GM13977 (cell line): ENCODE results near the gene OCIAD1.
A peak's percentile ranks its signal among the peaks of the same experiment; 100 is the strongest.

Experiments
- DNase-seq: peaks from one replicate; pipeline ENCODE4 v3.0.0; 2012; ENCODE audit warnings: low spot score
- in situ Hi-C: fragments of 300-500 bp; cut with MboI; formaldehyde crosslinking; loops from one replicate; pipeline ENCODE4 v1.12.0; 2022; ENCODE audit warnings: low sequenced_read_pairs, low pct_unique_long_range_greater_than_20kb, mixed read lengths, inconsistent platforms; ENCODE audit not compliant: unreplicated experiment
- TF ChIP-seq, protein P1 (sequence below): IDR thresholded peaks from 2 replicates; pipeline ENCODE4 v1.5.1; 2012; ENCODE audit warnings: mild to moderate bottlenecking, control low read depth; ENCODE audit not compliant: insufficient read depth; ENCODE audit errors: extremely low read depth, missing control alignments

The OCIAD1 gene

DNA sequence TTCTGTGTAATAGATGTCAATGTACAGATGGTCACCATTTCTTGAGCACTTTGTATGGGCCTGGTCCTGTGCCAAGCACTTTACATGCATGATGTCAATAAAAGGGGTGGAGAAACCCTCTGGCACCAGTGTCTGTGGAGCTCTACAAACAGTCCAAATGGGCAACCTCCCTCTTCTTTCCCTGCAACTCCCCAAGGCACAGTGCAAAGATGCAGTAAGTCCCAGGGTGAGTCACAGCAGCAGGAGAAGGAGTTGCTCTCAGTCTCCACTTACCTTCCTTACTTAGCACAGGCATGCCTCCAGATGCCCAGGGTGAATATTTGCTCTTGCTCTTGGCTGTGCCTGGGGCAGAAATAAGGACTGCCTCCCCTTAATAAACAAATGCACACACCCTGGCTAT is 71.4 kb downstream of the OCIAD1 start:
- in situ Hi-C loops = no loop called here
- TF ChIP-seq, protein P1, sequence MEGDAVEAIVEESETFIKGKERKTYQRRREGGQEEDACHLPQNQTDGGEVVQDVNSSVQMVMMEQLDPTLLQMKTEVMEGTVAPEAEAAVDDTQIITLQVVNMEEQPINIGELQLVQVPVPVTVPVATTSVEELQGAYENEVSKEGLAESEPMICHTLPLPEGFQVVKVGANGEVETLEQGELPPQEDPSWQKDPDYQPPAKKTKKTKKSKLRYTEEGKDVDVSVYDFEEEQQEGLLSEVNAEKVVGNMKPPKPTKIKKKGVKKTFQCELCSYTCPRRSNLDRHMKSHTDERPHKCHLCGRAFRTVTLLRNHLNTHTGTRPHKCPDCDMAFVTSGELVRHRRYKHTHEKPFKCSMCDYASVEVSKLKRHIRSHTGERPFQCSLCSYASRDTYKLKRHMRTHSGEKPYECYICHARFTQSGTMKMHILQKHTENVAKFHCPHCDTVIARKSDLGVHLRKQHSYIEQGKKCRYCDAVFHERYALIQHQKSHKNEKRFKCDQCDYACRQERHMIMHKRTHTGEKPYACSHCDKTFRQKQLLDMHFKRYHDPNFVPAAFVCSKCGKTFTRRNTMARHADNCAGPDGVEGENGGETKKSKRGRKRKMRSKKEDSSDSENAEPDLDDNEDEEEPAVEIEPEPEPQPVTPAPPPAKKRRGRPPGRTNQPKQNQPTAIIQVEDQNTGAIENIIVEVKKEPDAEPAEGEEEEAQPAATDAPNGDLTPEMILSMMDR = no peak
- DNase-seq = no peak

DNA sequence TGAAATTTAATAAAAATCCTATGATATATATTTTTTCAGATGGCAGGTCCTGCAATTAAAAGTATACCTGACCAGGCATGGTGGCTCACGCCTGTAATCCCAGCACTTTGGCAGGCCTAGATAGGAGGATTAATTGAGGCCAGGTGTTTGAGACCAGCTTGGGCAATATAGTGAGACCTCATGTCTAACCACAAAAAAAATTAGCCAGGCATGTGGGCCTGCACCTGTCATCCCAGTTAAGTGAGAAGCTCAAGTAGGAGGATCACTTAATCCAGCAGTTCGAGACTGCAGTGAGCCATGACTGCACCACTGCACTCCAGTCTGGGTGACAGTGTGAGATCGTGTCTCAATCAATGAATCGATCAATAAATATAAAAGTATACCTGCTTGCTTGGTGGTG is 73.2 kb downstream of the OCIAD1 start:
- in situ Hi-C loops = no loop called here
- TF ChIP-seq, protein P1 = no peak

DNA sequence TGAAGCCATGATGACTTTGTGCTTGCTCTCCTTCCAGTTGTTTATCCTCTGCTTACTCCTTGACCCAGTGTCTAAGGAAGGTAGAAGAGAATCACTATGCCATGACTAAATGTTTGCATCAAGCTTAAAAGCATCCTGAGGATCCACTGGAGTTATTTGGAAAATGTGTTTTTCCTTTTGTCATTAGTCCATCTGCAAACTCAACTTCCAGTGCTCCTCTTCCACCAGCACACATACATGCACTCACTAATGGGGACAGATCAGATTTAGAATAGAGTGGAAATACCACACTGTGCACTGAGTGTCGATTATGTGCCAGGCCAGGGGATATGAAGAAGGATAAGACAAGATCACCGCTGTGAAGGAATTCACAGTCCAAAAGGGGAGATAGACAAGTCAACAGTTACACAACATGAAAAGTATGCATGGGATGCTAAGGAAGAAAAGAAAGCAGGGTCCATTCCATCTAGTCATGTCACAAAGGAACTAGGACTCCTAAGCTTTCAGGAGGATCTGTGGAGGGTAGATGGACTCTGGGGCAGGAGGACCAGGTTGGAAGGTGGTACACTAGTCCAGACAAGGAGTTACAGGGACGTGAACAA is 73.8 kb downstream of the OCIAD1 start:
- TF ChIP-seq, protein P1 = no peak
- no peak for DNase-seq
- in situ Hi-C loops = no loop called here

More for the DNA sequence above, 73.2 kb downstream of the OCIAD1 start:
- DNase-seq = no peak

DNA sequence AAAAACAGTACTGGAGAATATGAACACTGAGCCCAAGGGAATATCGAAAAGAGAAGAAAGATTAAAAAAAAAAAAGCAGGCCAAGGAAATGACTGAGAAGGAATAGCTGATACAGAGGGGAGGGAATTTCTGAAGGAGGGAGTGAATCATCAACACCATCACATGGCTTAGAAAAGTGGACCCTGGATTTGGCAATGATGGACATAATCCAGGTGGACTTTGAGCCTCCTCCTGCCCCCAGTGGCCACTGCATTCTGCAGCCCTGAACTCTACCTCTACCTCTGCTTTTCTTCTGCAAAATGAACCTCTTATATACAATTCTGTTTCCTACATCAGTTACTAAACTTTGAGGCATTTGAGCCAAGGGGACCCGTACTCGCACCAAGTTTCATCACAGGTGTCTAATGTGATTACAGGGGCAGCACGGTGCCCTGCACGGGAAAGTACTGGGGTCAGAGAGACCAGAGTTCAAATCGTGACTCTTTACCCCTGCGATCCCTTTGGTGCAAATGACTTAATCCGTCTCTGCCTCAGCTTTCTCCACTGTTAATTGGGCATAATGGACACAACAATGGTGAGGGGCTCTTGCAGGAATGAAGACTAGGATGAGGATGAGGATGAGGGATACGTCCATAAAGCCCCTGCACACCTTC is 74.6 kb downstream of the OCIAD1 start:
- no peak for DNase-seq
- TF ChIP-seq, protein P1 = no peak
- in situ Hi-C loops = no loop called here

DNA sequence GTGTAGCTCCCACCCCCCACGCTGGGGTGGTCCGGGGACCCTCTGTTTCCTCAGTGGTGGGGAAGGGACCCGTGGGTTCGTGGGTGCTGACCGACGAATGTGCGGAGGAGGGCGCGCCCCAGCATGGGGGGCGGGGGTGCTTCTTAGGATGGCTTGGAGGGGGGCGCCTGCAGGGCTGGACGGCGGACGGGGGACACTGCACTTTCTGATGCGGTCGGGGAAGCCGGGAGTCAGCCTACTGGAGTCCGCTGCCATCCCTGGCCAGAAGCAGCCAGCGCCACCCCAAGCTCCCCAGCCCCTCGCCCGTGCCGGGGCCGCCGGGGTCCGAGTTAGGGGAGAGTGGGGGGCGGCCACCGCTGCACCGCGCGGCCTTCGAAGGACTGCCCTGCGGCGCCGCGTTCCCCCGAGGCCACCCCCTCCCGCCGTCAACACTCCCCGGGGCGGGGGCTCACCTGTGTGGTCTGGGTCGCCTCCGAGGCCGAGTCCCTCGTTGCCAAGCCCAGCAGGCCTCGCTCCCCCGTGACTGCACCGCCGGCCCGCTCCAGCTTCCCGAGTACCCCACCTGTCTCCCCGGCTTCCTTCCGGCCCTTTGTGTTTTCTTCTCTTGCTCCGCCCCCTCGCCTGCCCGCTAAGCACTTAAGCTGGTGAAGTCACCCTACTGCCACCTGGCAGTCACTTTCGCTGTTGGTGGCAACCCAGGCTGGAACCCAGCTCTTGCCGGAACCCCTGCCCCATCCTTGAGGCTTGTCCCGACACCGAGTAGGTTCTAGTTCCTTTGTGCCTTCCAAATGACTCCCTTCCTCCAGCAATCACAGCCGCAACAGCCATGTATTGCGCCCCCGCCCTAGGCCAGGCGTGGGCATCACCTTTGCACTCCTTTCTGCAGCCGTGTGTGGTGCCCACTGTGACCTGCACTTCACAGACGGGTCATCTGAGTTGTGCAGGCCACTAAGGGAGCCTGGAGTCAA is 75.6 kb downstream of the OCIAD1 start, which contains the start of gene OCIAD2:
Gene OCIAD2 (minus strand): TSS at position 569 of the 968 bp plus-strand sequence. CDS start 2,225 bp downstream, outside the sequence.
- TF ChIP-seq, protein P1 = peak; percentile 46
- in situ Hi-C loops = no loop called here
- peak; percentile 87 for DNase-seq

DNA sequence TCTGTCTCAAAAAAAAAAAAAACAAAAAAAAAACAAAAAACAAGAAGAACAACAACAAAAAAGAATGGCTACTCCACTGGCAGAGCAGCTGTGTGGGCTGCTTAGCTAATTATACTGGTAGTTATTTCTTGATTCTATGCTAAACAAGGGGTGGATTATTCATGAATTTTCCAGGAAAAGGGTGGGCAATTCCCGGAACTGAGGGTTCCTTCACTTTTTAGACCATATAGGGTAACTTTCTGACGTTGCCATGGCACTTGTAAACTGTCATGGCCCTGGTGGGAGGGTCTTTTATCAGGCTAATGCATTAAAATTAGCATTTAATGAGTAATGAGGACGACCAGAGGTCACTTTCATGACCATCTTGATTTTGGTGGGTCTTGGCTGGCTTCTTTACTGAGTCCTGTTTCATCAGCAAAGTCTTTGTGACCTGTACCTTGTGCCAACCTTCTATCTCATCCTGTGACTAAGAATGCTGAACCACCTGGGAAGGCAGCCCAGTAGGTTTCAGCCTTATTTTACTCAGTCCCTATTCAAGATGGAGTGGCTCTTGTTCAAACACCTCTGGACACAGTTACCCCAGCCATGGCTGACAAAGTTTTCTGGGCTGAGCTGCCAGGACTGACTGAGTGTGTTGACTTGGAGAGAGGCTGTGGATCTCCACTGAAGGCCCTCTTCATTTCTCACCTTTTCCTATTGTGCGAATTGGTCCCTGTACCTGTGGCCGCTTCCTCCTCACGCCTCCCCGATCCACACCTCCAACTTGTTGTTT is 77.0 kb downstream of the OCIAD1 start:
- no peak for DNase-seq
- TF ChIP-seq, protein P1 = no peak

More for the DNA sequence above, 77.0 kb downstream of the OCIAD1 start:
- in situ Hi-C loops = no loop called here
